Endothelial cell of umbilical vein (primary cell): ENCODE measurements around the gene VSNL1. TPM values are rescaled to one million over a fixed set of nuclear protein-coding genes. Genes with fewer than 3 reads are reported as not detected.

Experiments
- BruUV-seq: library from RNA; stranded (reverse); fragments of 400-500 nt; replicated peaks from 2 replicates; lab custom pipeline; 2021; lab: Mats Ljungman, UMichigan
- CTCF ChIA-PET: fragments of 300-600, 350-600 bp; sonication (Branson Sonifier 250); formaldehyde crosslinking; loops from one replicate; lab custom pipeline; 2021; ENCODE audit warnings: antibody characterized with exemption, inconsistent platforms; lab: Charles Lee
- POLR2A ChIA-PET: fragments of 300-600, 350-600 bp; sonication (Branson Sonifier 250); formaldehyde crosslinking; loops from one replicate; lab custom pipeline; 2021; ENCODE audit warnings: antibody characterized with exemption, inconsistent platforms; lab: Charles Lee
- DNase-seq: peaks from one replicate; pipeline ENCODE4 v3.0.0-alpha.2; 2011; ENCODE audit warnings: low read depth, low spot score
- FAIRE-seq: peaks from 2 replicates; lab custom pipeline; 2011; peaks lifted over from hg19 to GRCh38; lab: Jason Lieb, UNC
- H2AFZ ChIP-seq: 2 replicates; pipeline ENCODE4 v1.6.0; 2012; ENCODE audit warnings: low read depth, low read length, control low read depth, inconsistent platforms
- H3K27ac ChIP-seq: 2 replicates; pipeline ENCODE4 v1.5.1; 2011; ENCODE audit warnings: low read depth, mild to moderate bottlenecking, control low read depth, low read length, moderate library complexity; ENCODE audit not compliant: insufficient read depth
- H3K27me3 ChIP-seq, 2 experiments: 2 replicates each; pipeline versions ENCODE4 v1.6.0 to v1.6.1; 2011; ENCODE audit warnings: low read length in 2 of 2, mixed read lengths in 1 of 2; ENCODE audit not compliant: control insufficient read depth in 2 of 2, insufficient read depth in 2 of 2
- H3K36me3 ChIP-seq, 2 experiments: 2 replicates in 1 of 2; 3 replicates in 1 of 2; pipeline ENCODE4 v1.5.1; 2011; ENCODE audit warnings: low read length in 2 of 2, mild to moderate bottlenecking in 1 of 2, moderate library complexity in 1 of 2; ENCODE audit not compliant: control insufficient read depth in 2 of 2, insufficient read depth in 2 of 2; ENCODE audit errors: extremely low read depth in 1 of 2
- H3K4me1 ChIP-seq: 3 replicates; pipeline ENCODE4 v1.5.1; 2011; ENCODE audit warnings: mild to moderate bottlenecking, low read length; ENCODE audit not compliant: control insufficient read depth, insufficient read depth; ENCODE audit errors: extremely low read depth
- H3K4me2 ChIP-seq: 2 replicates; pipeline ENCODE4 v1.6.1; 2011; ENCODE audit warnings: low read length, control low read depth, mixed read lengths; ENCODE audit not compliant: insufficient read depth
- H3K4me3 ChIP-seq, 3 experiments: fragments of 200-600 bp in 1 of 3; sonication (generic), shearing (Covaris generic) in 1 of 3; replicated peaks in 1 of 3; 2 replicates each; pipeline ENCODE4 v1.5.1; 2011 to 2016; ENCODE audit warnings: control low read depth in 3 of 3, low read length in 3 of 3, mild to moderate bottlenecking in 2 of 3, inconsistent platforms in 1 of 3, low read depth in 1 of 3, moderate library complexity in 1 of 3; ENCODE audit not compliant: insufficient read depth in 1 of 3
- H3K79me2 ChIP-seq: 2 replicates; pipeline ENCODE4 v1.6.0; 2012; ENCODE audit warnings: low read length, inconsistent platforms; ENCODE audit not compliant: control insufficient read depth, insufficient read depth
- H3K9ac ChIP-seq: replicated peaks from 2 replicates; pipeline ENCODE3; 2011; ENCODE audit warnings: low read length, control low read depth; ENCODE audit not compliant: insufficient read depth; ENCODE audit errors: extremely low read depth
- H3K9me1 ChIP-seq: replicated peaks from 3 replicates; pipeline ENCODE4 v1.6.0; 2011; ENCODE audit warnings: mild to moderate bottlenecking, low read length; ENCODE audit not compliant: control insufficient read depth, insufficient read depth; ENCODE audit errors: extremely low read depth
- H3K9me3 ChIP-seq: replicated peaks from 2 replicates; pipeline ENCODE4 v1.5.1; 2012; ENCODE audit warnings: low read length, inconsistent platforms; ENCODE audit not compliant: control insufficient read depth, insufficient read depth
- H4K20me1 ChIP-seq: replicated peaks from 2 replicates; pipeline ENCODE3; 2011; ENCODE audit warnings: mild to moderate bottlenecking, low read length; ENCODE audit not compliant: control insufficient read depth, insufficient read depth; ENCODE audit errors: extremely low read depth
- CTCF ChIP-seq, 2 donors: IDR thresholded peaks; 1 replicate in 1 of 2; 2 replicates in 1 of 2; pipeline ENCODE4 v1.5.1; 2011; ENCODE audit warnings: low read length in 2 of 2, mild to moderate bottlenecking in 2 of 2, moderate library complexity in 2 of 2, control low read depth in 1 of 2, inconsistent platforms in 1 of 2, low read depth in 1 of 2; ENCODE audit not compliant: insufficient read depth in 1 of 2; ENCODE audit errors: extremely low read depth in 1 of 2
- EZH2 ChIP-seq: IDR thresholded peaks from 2 replicates; pipeline ENCODE4 v1.6.1; 2012; ENCODE audit warnings: borderline replicate concordance, low read depth, mild to moderate bottlenecking, moderate library complexity, low read length, inconsistent platforms; ENCODE audit not compliant: severe bottlenecking
- FOS ChIP-seq: IDR thresholded peaks from 2 replicates; pipeline ENCODE4 v1.6.1; 2011; ENCODE audit warnings: mild to moderate bottlenecking, low read length, moderate library complexity, borderline replicate concordance; ENCODE audit not compliant: insufficient read depth
- GATA2 ChIP-seq: IDR thresholded peaks from 2 replicates; pipeline ENCODE4 v1.7.0; 2011; ENCODE audit warnings: low read depth, mild to moderate bottlenecking, moderate library complexity, mixed read lengths, low read length; ENCODE audit not compliant: insufficient read length, insufficient read depth
- JUN ChIP-seq: IDR thresholded peaks from 2 replicates; pipeline ENCODE4 v1.6.1; 2011; ENCODE audit warnings: borderline replicate concordance, low read depth; ENCODE audit not compliant: insufficient read length, insufficient read depth
- MAX ChIP-seq: IDR thresholded peaks from 2 replicates; pipeline ENCODE4 v1.6.1; 2011; ENCODE audit not compliant: insufficient read depth, insufficient read length
- MYC ChIP-seq: IDR thresholded peaks from one replicate; pipeline ENCODE4 v1.6.1; 2011; ENCODE audit warnings: mild to moderate bottlenecking, low read depth, low read length
- POLR2A ChIP-seq: IDR thresholded peaks from 2 replicates; pipeline ENCODE4 v1.6.1; 2012; ENCODE audit warnings: low read depth, mild to moderate bottlenecking, control low read depth, low read length
- POLR2AphosphoS5 ChIP-seq: IDR thresholded peaks from 2 replicates; pipeline ENCODE4 v1.6.1; 2012; ENCODE audit warnings: low read depth, mild to moderate bottlenecking, control low read depth, low read length, moderate library complexity; ENCODE audit not compliant: insufficient read depth
- dilution Hi-C: fragments of 300-500 bp; cut with MboI; formaldehyde crosslinking; loops from one replicate; pipeline ENCODE4 v1.15.0; 2019; ENCODE audit warnings: low sequenced_read_pairs; ENCODE audit not compliant: extremely low pct_ligation_motif_present
- intact Hi-C: fragments of 100-400 bp; cut with micrococcal nuclease; formaldehyde crosslinking; loops from one replicate; pipeline ENCODE4 v1.10.0; 2022
- polyA plus RNA-seq, 4 experiments: library from polyadenylated mRNA; depleted of rRNA in 3 of 4; stranded (reverse) in 3 of 4; unstranded in 1 of 4; fragments of >200 nt; gene quantifications; 2 replicates each; pipeline versions ENCODE4 v1.2.1 to v1.2.3, GENCODE V29; 2011 to 2012; ENCODE audit warnings: missing spikeins in 1 of 4
- total RNA-seq: library from RNA; stranded (reverse); gene quantifications from 2 replicates; pipeline ENCODE4 v1.2.3, GENCODE V29; 2021

VSNL1 gene
- total and polyA plus RNA-seq, 2 donors (not counting 3 experiments of a cell fraction or from before 2014, with no cell fraction given) = not detected

GRCh38 chr2:17625446-17625845 is 85.0 kb downstream of the VSNL1 start:
- Histone ChIP-seq H4K20me1 (no peaks in the 10 kb centered on the region), H3K9ac (no peak overlapping the region), H3K9me3 (no peaks in the 10 kb centered on the region), H3K4me1 (no peaks in the 10 kb centered on the region), H3K9me1 (no peaks in the 10 kb centered on the region), H3K27me3 (no peaks in the 10 kb centered on the region), H3K4me3 (no peak overlapping the region), H3K79me2 (no peaks in the 10 kb centered on the region), H3K27ac (no peak overlapping the region), H3K4me2 (no peak overlapping the region), H2AFZ (no peak overlapping the region), H3K36me3 (no peaks in the 10 kb centered on the region)
- no peak for DNase-seq
- POLR2A ChIA-PET = no interaction called here
- TF ChIP-seq MYC (no peak), JUN (no peak), POLR2AphosphoS5 (no peak), EZH2 (no peak), MAX (no peak)
- BruUV-seq = no TSS peak
- FAIRE-seq = no peak
- CTCF ChIA-PET = no interaction called here
- dilution Hi-C loops (no loop called here), intact Hi-C loops (no loop called here)

GRCh38 chr2:17626986-17627385 is 86.5 kb downstream of the VSNL1 start:
- Histone ChIP-seq H2AFZ (no peak overlapping the region), H3K79me2 (no peaks in the 10 kb centered on the region), H4K20me1 (no peaks in the 10 kb centered on the region), H3K27me3 (no peaks in the 10 kb centered on the region), H3K4me1 (no peaks in the 10 kb centered on the region), H3K9me3 (no peaks in the 10 kb centered on the region), H3K9me1 (no peaks in the 10 kb centered on the region), H3K4me2 (no peak overlapping the region), H3K4me3 (no peak overlapping the region), H3K27ac (no peak overlapping the region), H3K36me3 (no peaks in the 10 kb centered on the region), H3K9ac (no peak overlapping the region)
- intact Hi-C loops = no loop called here
- DNase-seq (no peak), FAIRE-seq (no peak)
- ChIA-PET POLR2A (no interaction called here), CTCF (interaction anchor here (1.7 kb wide), 1 partner anchor 19 kb away, joined by 7 read pairs; no protein-coding TSS in a partner anchor)
- no TSS peak for BruUV-seq
- TF ChIP-seq GATA2 (no peak), MYC (no peak), JUN (no peak), POLR2AphosphoS5 (no peak), POLR2A (no peak), EZH2 (no peak), CTCF (IDR thresholded peaks at IDR 0.05; ENCODE audit: extremely low read depth in 1 of 2, insufficient read depth in 1 of 2, low read depth in 1 of 2, low read length in 2 of 2) (no peak), MAX (no peak), FOS (no peak)
- dilution Hi-C loops = no loop called here
